ENCODE results near the gene FAF2. TPM values are rescaled to one million over a fixed set of nuclear protein-coding genes. Genes with fewer than 3 reads are reported as not detected.

Gene FAF2
- total RNA-seq, 1 donor from 2014 or later: 46.5 TPM

DNA sequence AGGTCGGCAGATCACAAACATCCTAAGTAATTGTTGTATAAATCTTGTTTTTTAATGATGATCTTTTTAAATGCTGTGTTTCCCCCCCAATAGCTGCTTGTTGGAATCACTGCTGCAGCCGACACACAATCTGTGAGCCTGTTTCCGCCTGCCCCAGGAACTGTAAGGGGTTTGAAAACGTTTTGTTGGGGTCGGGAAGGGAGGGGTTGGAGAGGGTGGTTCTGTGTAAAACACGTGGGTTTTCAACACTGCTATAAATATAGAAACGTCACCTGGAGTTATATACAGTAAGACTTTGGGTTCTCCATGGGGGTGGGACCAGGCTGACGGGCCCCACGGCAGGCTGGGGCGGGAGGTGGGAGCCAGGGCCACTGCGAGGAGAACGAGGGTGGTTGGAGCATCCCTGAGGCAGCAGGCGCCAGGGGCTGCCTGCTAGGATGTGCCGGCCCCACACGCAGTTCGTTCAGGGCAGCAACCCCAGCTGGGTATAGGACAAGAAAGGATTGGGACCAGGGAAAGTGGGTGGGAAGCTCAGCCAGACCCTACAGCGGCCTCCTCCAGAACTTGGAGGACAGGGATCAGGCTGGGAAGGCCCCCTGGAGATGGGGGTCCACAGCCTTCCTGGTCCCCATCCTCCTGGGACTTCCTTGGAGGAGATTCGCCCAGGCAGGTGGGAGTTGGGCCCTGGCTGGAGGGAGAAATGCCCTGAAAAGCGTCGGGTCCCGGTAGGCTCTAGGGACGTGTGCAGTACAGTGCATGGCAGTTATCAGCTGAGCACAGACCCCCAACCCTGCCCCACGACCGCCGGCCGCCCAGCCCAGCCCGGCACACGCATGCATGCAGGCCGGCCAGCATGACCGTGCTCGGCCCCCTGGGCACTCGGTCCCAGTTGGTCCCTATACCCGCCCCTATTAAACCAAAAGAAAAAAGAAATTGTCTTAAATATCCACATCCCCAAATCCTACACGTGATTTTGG is 79.3 kb downstream of the FAF2 start:
- Mint-ChIP-seq H3K27ac (no peak overlapping the region), H3K36me3 (no peaks in the 10 kb centered on the region)
- TF ChIP-seq CTCF (conservative IDR thresholded peaks at IDR 0.05): no peak

GRCh38 chr5:176528301-176528700 is 80.1 kb downstream of the FAF2 start:
- H3K27ac Mint-ChIP-seq: no peak overlapping the region
- H3K27me3 Mint-ChIP-seq: no peaks in the 10 kb centered on the region
- H3K36me3 Mint-ChIP-seq: no peaks in the 10 kb centered on the region

More for the DNA sequence above, 79.3 kb downstream of the FAF2 start:
- H3K4me1 Mint-ChIP-seq (ENCODE audit: unreplicated experiment): no peaks in the 10 kb centered on the region
- no peaks in the 10 kb centered on the region for H3K27me3 Mint-ChIP-seq
- H3K4me3 Mint-ChIP-seq: no peak overlapping the region
- no peak for DNase-seq (ENCODE audit: extremely low spot score, unreplicated experiment)
- no peaks in the 10 kb centered on the region for H3K9me3 Mint-ChIP-seq

DNA sequence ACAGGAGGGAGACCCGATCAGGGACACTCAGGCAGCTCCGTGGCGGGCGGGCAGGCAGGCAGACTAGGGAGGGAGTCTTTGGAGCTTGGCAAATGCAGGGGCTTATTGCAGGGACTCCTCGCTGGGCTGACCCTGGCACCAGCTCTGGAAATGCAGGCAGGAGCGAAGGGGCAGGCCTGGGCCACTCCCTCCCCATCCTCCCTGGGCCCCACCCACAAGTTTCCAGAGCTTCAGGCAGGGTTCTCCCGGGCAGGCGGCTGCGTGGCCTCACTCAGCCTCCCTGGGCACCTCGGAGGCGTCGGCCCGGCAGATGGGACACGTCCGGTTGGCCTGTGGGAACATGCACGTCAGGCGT is 80.6 kb downstream of the FAF2 start:
- H3K36me3 Mint-ChIP-seq: no peaks in the 10 kb centered on the region

More at GRCh38 chr5:176528301-176528700, 80.1 kb downstream of the FAF2 start:
- Mint-ChIP-seq H3K4me3 (no peak overlapping the region), H3K4me1 (ENCODE audit: unreplicated experiment) (peaks cover 2% of the 10 kb centered on the region), H3K9me3 (no peaks in the 10 kb centered on the region)
- TF ChIP-seq CTCF (conservative IDR thresholded peaks at IDR 0.05): no peak
- no peak for DNase-seq (ENCODE audit: extremely low spot score, unreplicated experiment)

DNA sequence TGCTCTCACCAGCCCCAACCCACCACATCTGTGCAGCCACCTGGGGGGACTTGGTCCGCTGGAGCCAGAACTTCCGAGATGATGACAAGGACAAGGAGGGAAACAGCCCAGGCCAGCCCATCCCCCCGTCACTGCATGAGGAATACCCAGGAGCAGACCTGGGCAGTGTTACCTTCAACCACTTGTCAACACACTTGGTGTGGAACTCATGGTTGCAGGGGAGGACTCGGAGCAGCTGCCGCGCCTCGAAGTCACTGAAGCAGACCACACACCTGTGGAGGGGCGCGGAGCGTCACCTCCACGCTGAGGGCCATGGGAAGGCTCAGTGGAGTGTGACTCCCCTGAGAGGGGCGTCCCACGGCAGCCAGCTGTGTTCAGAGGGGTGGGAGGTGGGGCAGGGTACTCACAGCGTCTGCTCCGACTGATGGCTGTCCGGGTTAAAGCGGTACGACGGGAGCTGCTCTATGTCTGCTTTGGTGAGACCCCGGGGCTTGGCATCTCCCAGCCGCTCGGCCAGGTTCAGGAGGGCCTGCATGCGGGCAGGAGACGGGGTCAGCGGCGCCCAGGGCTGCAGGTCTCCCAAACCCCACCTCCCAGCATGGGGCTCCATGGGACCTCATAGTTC is 81.0 kb downstream of the FAF2 start:
- Mint-ChIP-seq H3K4me1 (ENCODE audit: unreplicated experiment) (peaks cover 11% of the 10 kb centered on the region), H3K36me3 (no peaks in the 10 kb centered on the region), H3K4me3 (no peak overlapping the region), H3K27me3 (no peaks in the 10 kb centered on the region), H3K27ac (no peak overlapping the region), H3K9me3 (no peaks in the 10 kb centered on the region)
- no peak for TF ChIP-seq CTCF (conservative IDR thresholded peaks at IDR 0.05)
- no peak for DNase-seq (ENCODE audit: extremely low spot score, unreplicated experiment)

More for the DNA sequence above, 80.6 kb downstream of the FAF2 start:
- no peak overlapping the region for H3K27ac Mint-ChIP-seq
- H3K9me3 Mint-ChIP-seq: no peaks in the 10 kb centered on the region
- DNase-seq (ENCODE audit: extremely low spot score, unreplicated experiment): no peak
- no peaks in the 10 kb centered on the region for H3K27me3 Mint-ChIP-seq
- peaks cover 6% of the 10 kb centered on the region for H3K4me1 Mint-ChIP-seq (ENCODE audit: unreplicated experiment)
- H3K4me3 Mint-ChIP-seq: no peak overlapping the region
- no peak for TF ChIP-seq CTCF (conservative IDR thresholded peaks at IDR 0.05)

DNA sequence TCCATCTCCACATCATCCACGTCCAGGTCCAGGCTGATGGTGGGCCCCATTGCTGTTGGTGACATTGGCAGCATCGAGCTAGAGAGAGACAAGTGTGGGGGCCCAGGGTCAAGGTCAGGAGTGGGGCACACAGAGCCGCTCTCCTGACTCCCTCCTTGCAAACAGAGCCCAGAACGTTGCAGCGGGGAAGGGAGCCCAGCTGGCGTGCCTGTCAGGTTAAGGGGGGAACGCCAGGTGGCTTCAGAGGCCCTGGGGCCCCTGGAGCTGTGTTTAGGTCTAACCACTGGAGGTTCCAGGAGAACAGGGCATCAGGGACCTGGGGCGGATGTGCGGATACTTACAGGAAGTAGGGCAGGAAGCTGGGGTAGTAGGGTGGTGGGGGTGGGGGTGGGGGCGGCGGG is 81.6 kb downstream of the FAF2 start:
- DNase-seq (ENCODE audit: extremely low spot score, unreplicated experiment): no peak
- H3K9me3 Mint-ChIP-seq: no peaks in the 10 kb centered on the region
- no peak overlapping the region for H3K4me3 Mint-ChIP-seq
- H3K27me3 Mint-ChIP-seq: no peaks in the 10 kb centered on the region
- H3K27ac Mint-ChIP-seq: no peak overlapping the region
- H3K36me3 Mint-ChIP-seq: no peaks in the 10 kb centered on the region
- TF ChIP-seq CTCF (conservative IDR thresholded peaks at IDR 0.05): no peak
- peaks cover 14% of the 10 kb centered on the region for H3K4me1 Mint-ChIP-seq (ENCODE audit: unreplicated experiment)
